Measurements from ENCODE around the gene EMSY. TPM values are rescaled to one million over a fixed set of nuclear protein-coding genes. Genes with fewer than 3 reads are reported as not detected.

The EMSY gene
- total RNA-seq, 4 donors from 2014 or later: 32.7 to 58.0 (median 46.4) TPM

DNA sequence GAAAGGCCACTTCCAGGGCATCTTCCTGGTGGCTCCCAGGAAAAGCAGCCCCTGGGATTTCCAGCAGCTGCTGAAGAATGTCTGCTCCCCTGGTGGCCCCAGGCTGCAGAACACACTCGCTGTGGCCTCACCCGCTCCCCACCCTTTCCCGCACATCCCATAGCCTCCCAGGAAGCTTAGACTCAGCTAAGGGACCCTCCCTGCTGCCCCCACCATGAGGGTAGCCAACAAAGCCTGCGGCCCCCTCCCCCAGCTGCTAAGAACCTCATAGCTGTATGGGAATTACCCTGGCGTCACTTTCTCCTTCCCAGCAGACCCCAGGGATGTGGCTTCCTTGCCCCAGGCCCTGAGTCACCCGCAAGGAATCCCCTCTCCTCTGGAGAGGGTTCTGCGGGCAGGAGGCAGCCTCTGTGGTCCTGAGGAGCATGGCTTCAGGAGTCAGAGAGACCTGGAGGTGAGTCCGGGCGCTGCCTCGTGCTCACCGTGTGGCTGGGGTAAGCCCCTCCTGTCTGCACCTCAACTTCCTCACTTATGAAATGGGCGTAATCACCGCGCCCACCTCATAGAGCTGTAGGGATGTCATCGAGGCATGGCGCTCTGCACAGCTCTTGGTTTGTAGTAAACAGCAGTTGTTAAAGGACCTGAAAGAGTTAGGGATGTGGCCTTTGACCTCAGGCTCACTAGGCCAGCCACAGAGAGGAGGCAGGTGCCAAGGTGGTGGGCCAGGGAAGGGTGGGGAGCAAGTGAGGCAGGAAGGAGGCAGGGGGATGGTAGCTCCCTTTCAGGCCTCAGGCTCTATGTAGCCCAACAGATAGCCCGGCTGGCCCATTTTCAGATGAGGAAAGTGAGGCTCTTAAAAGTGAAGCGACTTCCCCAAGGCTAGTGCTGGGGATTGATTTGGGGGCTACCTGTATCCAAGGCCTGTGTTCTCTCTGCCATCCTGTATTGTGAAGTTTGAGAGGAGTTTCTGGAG, 154.5 kb downstream of the EMSY start:
- Histone ChIP-seq H3K9me3 (no peaks in the 10 kb centered on the region), H3K27ac (no peak overlapping the region), H3K36me3 (no peaks in the 10 kb centered on the region), H3K4me3 (replicated peaks in 1 of 3) (no peak overlapping the region), H3K4me1 (peaks cover 4 to 16% of the 10 kb centered on the region in 2 donors), H3K27me3 (no peaks in the 10 kb centered on the region)
- no peak for DNase-seq
- 80 to 83% methylated on average over 12 to 18 of the region's 18 CpGs for WGBS, 2 donors
- no peak for TF ChIP-seq POLR2A (IDR thresholded peaks at IDR 0.05)
- intact Hi-C loops (cut with DNase I): no loop called here

- no peak overlapping the region for H3K27ac ChIP-seq
- TF ChIP-seq CTCF (IDR thresholded peaks at IDR 0.05): no peak
- TF ChIP-seq POLR2A (IDR thresholded peaks at IDR 0.05): no peak
- no peak overlapping the region for H3K4me3 ChIP-seq (replicated peaks in 1 of 3)
- H3K36me3 ChIP-seq: no peaks in the 10 kb centered on the region
- H3K27me3 ChIP-seq: no peaks in the 10 kb centered on the region
- no peak for DNase-seq
- H3K9me3 ChIP-seq: no peaks in the 10 kb centered on the region
- WGBS, 2 donors: 86 to 88% methylated on average over 10 of the region's 10 CpGs
- H3K4me1 ChIP-seq: peaks cover 7 to 24% of the 10 kb centered on the region in 2 donors
- intact Hi-C loops (cut with DNase I): no loop called here
Measured at GRCh38 chr11:76600124-76600655, 155.4 kb downstream of the EMSY start.

- no peak for DNase-seq
- Histone ChIP-seq H3K36me3 (no peaks in the 10 kb centered on the region), H3K27ac (no peak overlapping the region), H3K4me3 (replicated peaks in 1 of 3) (no peak overlapping the region), H3K4me1 (peaks cover 7 to 34% of the 10 kb centered on the region in 2 donors), H3K9me3 (no peaks in the 10 kb centered on the region), H3K27me3 (no peaks in the 10 kb centered on the region)
- WGBS, 2 donors: 85 to 97% methylated on average over 7 of the region's 7 CpGs
- intact Hi-C loops (cut with DNase I): no loop called here
- no peak for TF ChIP-seq CTCF (IDR thresholded peaks at IDR 0.05)
- no peak for TF ChIP-seq POLR2A (IDR thresholded peaks at IDR 0.05)
Measured at GRCh38 chr11:76601272-76601671, 156.5 kb downstream of the EMSY start.

DNA sequence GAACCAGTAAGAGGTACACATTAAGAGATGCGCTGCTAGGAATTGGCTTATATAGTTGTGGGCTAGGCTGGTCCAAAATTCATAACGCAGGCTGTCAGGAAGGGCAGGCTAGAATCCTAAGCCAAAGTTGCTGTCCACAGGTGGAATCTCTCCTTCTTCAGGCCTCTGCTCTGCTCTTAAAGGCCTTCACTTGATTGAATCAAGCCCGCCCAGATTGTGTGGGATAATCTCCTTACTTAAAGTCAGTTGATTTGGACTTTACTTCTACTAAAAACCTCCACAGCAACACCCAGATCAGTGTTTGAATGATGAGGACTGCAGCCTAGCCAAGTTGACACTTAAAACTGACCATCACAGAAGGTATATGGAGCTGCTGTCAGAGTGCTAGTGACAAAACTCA, 156.9 kb downstream of the EMSY start:
- no peaks in the 10 kb centered on the region for H3K27me3 ChIP-seq
- TF ChIP-seq POLR2A (IDR thresholded peaks at IDR 0.05) (no peak), CTCF (IDR thresholded peaks at IDR 0.05) (no peak)
- peaks cover 7 to 34% of the 10 kb centered on the region in 2 donors for H3K4me1 ChIP-seq
- no peak overlapping the region for H3K4me3 ChIP-seq (replicated peaks in 1 of 3)
- 87 to 93% methylated on average over 3 of the region's 3 CpGs for WGBS, 2 donors
- DNase-seq: no peak
- intact Hi-C loops (cut with DNase I): no loop called here
- H3K9me3 ChIP-seq: no peaks in the 10 kb centered on the region
- H3K27ac ChIP-seq: peak overlapping the region in 1 of 3 donors; percentile 46
- no peaks in the 10 kb centered on the region for H3K36me3 ChIP-seq

- no peak overlapping the region for H3K4me3 ChIP-seq (replicated peaks in 1 of 3)
- H3K27ac ChIP-seq: peak overlapping the region in 1 of 3 donors; percentile 46
- 80 to 87% methylated on average over 4 to 7 of the region's 8 CpGs for whole genome bisulfite sequencing, 2 donors
- no peaks in the 10 kb centered on the region for H3K9me3 ChIP-seq
- DNase-seq: no peak
- no peaks in the 10 kb centered on the region for H3K36me3 ChIP-seq
- no peak for TF ChIP-seq POLR2A (IDR thresholded peaks at IDR 0.05)
- TF ChIP-seq CTCF (IDR thresholded peaks at IDR 0.05): no peak
- intact Hi-C loops (cut with DNase I): no loop called here
- peaks cover 7 to 34% of the 10 kb centered on the region in 2 donors for H3K4me1 ChIP-seq
- H3K27me3 ChIP-seq: no peaks in the 10 kb centered on the region
Measured at GRCh38 chr11:76602431-76602861, 157.6 kb downstream of the EMSY start.

Small RNAs within 50 kb of the gene (small RNA-seq; reads per million reads assigned to genes)
- not detected for gene AP001189.2
- gene RF00019: not detected

Other genes with a start within 250 kb of the EMSY start
- 10 to 100 TPM in 3 of 4 donors, 1 to 10 TPM in 1; 7.3 to 31.5 (median 10.7) TPM for gene WNT11, start 238.5 kb upstream of the EMSY start, total RNA-seq
- 10 to 100 TPM; 36.4 to 61.9 (median 43.9) TPM for gene THAP12, start 63.9 kb upstream of the EMSY start, total RNA-seq
- 1 to 10 TPM; 2.8 to 7.2 (median 3.4) TPM for gene GVQW3, start 63.7 kb upstream of the EMSY start, total RNA-seq
- gene LRRC32, start 225.7 kb downstream of the EMSY start, total RNA-seq: 10 to 100 TPM; 15.6 to 42.5 (median 17.9) TPM

All from thyroid gland (tissue), 4 donors.